ENCODE measurements around the gene ENOSF1.
"Not testable (repeated sequence)": the region's sequence is repeated elsewhere in the genome, so short reads cannot be mapped to it uniquely, and the experiment has no call there.

ENOSF1 gene

DNA sequence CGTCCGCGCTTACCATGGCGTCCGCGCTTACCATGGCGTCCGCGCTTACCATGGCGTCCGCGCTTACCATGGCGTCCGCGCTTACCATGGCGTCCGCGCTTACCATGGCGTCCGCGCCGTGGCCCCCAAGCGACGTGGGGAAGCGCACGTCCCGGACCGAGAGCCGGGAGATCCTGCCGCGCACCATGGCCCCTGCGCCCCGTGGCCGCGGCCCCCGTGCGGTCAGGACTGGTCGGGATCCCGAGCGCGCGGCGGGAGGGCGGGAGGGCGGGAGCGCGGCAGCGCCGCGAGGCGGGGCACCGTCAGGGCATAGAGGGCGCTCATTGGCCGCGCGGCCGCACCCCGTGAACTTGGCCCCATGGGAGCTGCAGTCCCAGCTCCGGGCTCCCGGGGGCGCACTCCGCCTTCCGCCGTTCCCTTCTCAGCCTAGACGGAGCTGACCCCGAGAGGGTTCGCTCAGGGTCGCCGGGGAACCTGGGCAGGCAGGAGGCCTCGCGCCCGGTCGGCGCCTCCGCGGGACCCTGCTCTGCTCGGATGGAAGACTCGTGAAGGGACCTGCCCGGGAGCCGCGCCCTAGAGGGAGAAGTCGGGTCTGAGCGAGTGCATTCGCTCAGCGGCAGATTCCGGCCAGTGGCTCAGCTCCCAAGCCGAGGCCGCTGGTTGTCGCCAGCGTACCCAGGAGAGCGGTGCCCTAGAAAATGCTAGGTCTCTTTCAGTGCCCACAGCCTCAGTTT is at the start of gene ENOSF1:
TSS of gene ENOSF1 (minus strand) at position 230 of the 734 bp plus-strand sequence. CDS start at position 187, 43 bp downstream.
- peak; percentile 83 for DNase-seq

DNA sequence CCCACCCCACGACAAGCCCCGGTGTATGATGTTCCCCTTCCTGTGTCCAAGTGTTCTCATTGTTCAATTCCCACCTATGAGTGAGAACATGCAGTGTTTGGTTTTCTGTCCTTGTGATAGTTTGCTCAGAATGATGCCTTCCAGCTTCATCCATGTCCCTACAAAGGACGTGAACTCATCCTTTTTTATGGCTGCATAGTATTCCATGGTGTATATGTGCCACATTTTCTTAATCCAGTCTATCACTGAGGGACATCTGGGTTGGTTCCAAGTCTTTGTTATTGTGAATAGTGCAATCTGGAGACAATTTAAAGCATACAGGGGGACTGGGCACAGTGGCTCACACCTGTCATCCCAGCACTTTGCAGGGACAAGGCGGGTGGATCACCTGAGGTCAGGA is 47.4 kb upstream of the ENOSF1 start:
- DNase-seq = not testable (repeated sequence)

DNA sequence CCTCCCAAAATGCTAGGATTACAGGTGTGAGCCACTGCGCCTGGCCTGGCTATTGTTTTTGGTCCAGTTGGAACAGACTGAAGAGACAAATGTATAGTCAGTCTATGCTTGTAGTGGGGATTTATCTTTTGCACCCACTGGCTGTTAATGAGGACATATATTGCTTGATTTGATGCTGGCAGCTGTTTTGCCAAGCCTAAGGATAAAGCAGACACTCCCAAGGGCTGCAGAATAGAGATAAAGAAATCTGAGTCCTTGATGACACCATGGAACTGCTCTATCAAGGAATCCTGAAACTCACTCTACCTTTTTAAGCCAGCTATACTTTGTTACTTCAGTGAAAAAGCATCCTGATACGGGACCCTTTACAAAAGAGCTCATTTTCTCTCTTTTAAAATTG is 43.1 kb upstream of the ENOSF1 start:
- DNase-seq = no peak

DNA sequence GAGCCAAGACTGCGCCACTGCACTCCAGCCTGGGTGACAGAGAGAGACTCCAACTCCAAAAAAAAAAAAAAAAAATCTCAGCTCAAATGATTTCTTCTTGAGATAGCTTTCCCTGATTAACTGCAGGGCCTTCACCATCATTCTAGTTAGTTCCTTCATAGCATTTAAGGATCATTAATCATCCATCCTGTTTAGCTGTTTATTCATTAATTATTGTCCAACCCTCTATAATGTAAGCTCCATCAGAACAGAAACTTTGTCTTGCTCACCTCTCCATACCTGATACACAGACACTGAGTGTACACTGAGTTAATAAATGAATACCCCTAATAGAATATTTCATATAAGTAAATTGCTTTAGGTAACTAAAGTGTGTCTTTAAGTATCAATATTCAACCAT is 42.2 kb upstream of the ENOSF1 start:
- DNase-seq = no peak

- DNase-seq = no peak
These were observed 38.0 kb upstream of the ENOSF1 start for GRCh38 chr18:750456-750855.

DNA sequence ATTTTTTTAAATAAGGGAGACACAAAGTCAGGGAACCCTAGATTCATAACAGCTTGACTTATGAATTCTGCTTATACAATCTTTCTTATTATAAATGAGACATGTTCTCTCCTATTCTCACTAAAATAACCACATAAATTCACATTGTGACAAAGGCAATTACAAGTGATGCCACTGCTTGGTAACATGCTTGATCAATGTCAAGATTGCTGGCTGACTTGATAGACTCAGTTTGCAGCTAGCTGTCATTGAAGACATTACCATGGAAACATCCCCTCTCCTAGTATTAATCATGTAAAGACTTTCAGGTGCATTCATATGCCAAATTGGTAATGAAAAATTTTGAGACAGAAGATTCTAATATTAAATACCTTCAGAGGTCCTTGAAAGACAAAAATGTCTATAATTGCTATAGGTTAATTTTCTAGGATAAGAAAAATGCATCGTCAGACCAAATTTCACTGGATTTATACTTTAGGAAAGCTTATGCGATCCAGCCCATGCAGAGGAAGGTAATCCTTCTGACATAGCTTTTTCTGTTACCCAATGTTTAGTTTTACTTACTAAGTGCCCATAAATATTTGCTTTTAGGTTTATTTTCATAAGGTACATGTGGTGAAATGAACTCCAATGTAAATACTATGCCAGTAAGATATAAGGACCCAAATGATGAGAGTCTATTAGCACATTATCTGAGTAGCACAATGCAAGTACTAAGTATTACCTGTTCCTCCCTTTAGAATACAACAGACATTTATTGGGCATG is 32.6 kb upstream of the ENOSF1 start:
- DNase-seq = no peak

DNA sequence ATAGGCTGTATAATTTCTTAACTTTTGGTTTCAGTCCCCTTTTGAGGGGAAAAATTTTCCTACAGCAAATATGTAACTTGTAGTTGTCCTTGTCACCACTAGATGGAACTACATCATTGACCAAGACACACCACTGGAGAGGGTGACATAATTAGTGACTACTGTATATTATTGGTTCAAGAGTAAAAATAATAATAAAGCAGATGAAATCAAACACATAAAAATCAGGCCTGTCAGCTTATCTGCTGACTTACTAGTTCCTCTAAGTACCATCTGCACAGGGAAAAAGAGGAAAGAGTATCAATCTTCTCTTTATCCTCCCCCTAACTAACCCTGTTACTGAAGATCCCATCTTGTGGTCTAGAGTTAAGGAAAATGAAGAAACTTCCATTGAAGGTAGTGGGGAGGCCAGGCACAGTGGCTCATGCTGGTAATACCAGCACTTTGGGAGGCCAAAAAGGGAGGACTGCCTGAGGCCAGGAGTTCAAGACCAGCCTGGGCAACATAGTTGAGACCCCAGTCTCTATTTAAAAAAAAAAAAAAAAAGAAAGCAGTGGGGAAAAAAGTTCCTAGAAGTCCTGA is 29.6 kb upstream of the ENOSF1 start:
- DNase-seq = no peak

- no peak for DNase-seq
These were observed 19.9 kb upstream of the ENOSF1 start for GRCh38 chr18:732371-732770.

- no peak for DNase-seq
These were observed 18.8 kb upstream of the ENOSF1 start for GRCh38 chr18:731185-731584.

- DNase-seq = no peak
These were observed 18.3 kb upstream of the ENOSF1 start for GRCh38 chr18:730692-731091.

- not testable (repeated sequence) for DNase-seq
These were observed 17.7 kb upstream of the ENOSF1 start for GRCh38 chr18:730120-730519.

- no peak for DNase-seq
These were observed 13.2 kb upstream of the ENOSF1 start for GRCh38 chr18:725646-726045.

GRCh38 chr18:723541-724080 is 11.2 kb upstream of the ENOSF1 start:
- no peak for DNase-seq

- no peak for DNase-seq
These were observed 4.6 kb upstream of the ENOSF1 start for GRCh38 chr18:717003-717402.

- no peak for DNase-seq
These were observed 3.2 kb upstream of the ENOSF1 start for GRCh38 chr18:715626-716025.

- DNase-seq = no peak
These were observed 683 bp upstream of the ENOSF1 start for GRCh38 chr18:713135-713490.

DNA sequence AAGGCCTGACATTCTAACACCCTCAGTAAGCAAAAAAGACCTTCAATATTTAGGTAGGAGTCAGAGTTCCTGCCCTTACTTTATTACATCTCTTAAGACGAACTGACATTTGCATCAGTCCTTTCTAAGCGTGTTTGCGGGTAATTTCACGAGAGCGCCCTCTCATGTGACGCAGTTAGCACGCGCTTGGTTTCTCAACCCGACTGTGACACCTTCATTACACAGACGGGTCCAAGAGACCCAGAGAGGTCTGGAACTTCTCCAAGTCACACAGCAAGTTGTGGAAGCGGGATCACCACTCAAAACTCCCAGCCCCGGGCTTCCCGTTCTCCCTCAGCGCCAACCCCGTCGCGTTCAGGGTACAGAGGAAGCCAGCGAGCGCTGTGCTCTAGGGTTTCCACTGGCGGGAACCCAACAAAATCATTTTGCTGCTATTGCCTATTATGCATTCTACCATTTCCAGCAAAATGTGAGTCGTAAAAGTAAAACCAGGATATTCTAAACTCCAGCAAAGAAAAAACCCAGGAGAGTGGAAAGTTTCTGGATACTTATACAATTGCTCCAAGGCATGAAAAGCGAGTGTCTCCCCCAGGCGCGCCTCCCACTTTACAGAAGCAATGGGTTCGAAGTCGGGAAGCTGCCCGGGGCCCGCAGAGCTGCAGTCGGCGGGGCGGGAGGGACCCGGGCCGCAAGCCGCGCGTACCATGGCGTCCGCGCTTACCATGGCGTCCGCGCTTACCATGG is 601 bp downstream of the ENOSF1 start:
- DNase-seq = peak; percentile 74

DNA sequence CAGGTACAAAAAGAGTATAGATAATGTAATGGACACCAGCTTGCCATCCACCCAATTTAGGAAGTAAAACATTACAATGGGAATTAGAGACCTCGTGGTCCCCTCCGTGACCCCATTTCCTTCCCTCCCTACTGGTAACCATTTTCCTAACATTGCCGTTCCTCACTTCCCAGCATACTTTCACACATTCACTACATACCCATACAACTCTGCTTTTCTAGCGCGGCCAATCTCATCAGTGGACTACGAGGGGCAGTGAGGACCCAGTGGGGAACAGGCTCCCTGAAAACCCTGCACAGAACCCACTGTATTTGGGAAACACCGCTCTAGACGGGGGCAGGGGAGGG is 1.1 kb downstream of the ENOSF1 start:
- no peak for DNase-seq

DNA sequence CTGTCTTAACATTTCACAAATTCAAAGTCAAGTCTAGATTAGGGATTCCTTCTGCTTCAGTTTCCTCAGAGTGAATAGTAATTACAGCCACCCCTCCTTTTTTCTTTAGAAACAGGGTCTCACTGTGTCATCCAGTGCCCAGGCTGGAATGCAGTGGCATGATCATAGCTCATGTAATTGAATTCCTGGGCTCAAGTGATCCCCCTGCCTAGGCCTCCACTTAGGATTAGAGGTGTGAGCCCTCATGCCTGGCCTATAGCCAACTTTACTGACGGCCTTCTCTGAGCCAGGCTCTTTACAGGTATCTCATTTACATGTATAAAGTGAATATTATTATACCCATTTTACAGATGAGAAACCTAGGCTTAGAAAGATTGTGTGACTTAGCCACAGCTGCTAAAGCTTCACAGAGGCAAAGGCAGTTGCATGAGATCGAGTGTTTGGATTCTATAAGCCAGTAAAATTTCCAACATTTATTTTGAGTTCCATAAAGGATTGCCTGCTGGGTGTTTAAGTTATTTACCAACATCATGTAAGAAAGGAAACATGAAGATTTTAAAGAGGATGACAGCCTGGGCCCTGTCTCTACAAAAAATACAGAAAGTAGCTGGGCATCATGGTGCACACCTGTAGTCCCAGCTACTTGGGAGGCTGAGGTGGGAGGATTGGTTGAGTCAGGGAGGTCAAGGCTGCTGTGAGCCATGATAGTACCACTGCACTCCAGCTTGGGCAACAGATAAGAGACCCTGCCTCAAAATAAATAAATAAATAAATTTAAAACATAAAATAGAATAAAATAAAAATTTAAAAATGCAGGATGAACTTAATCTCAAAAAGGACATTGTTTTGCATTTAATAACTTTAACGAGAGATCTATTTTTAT is 1.8 kb downstream of the ENOSF1 start:
- DNase-seq = no peak

GRCh38 chr18:709771-710170 is 2.7 kb downstream of the ENOSF1 start:
- DNase-seq = no peak

GRCh38 chr18:708096-708495 is 4.3 kb downstream of the ENOSF1 start:
- no peak for DNase-seq

- DNase-seq = no peak
These were observed 6.0 kb downstream of the ENOSF1 start for GRCh38 chr18:706405-706804.

All from CD4-positive, alpha-beta T cell treated with Interleukin-17A for 4 hours (primary cell).